Right lobe of liver (tissue), 6 donors: ENCODE results near the gene RPP25L. TPM values are rescaled to one million over a fixed set of nuclear protein-coding genes. Genes with fewer than 3 reads are reported as not detected.

Experiments
- ATAC-seq, 4 donors: fragments of 200-7000 bp; cut with Tn5 transposase; one replicate each; pipeline ENCODE4 v1.9.1; 2020; ENCODE audit warnings: mild to moderate bottlenecking in 4 of 4, moderate library complexity in 4 of 4
- DNase-seq, 3 donors: peaks; one replicate each; pipeline ENCODE4 v3.0.0-alpha.2; 2020
- H3K27ac ChIP-seq, 3 donors: fragments of 200-600 bp; one replicate each; pipeline ENCODE4 v1.8.0; 2022
- H3K27me3 ChIP-seq, 2 donors: fragments of 200-600 bp; one replicate each; pipeline ENCODE4 v1.8.0; 2022
- H3K36me3 ChIP-seq, 4 donors: fragments of 200-600 bp; sonication (generic) in 1 of 4; one replicate each; pipeline versions ENCODE4 v1.5.1 to v1.8.0; 2017 to 2022; ENCODE audit warnings: control low read depth in 1 of 4
- H3K4me1 ChIP-seq, 4 donors: fragments of 200-600 bp; sonication (generic) in 1 of 4; one replicate each; pipeline versions ENCODE4 v1.5.1 to v1.8.0; 2017 to 2022; ENCODE audit warnings: control low read depth in 1 of 4
- H3K4me3 ChIP-seq, 3 donors: fragments of 200-600 bp; one replicate each; pipeline ENCODE4 v1.8.0; 2022
- H3K9me3 ChIP-seq, 4 donors: fragments of 200-600 bp; sonication (generic) in 1 of 4; one replicate each; pipeline versions ENCODE4 v1.5.1 to v1.8.0; 2017 to 2022; ENCODE audit warnings: control low read depth in 1 of 4
- CTCF ChIP-seq, 4 donors: fragments of 200-600 bp in 3 of 4; fragments of 450-650 bp in 1 of 4; IDR thresholded peaks; one replicate each; pipeline versions ENCODE4 v1.5.1 to v1.8.0; 2016 to 2022; ENCODE audit warnings: antibody characterized with exemption in 4 of 4, mild to moderate bottlenecking in 2 of 4
- POLR2A ChIP-seq: fragments of 450-650 bp; IDR thresholded peaks from one replicate; pipeline ENCODE4 v1.6.1; 2017; ENCODE audit warnings: antibody characterized with exemption, mild to moderate bottlenecking
- WGBS: methylation state at CpG from one replicate; pipeline ENCODE4 v1.1.6; 2018; ENCODE audit warnings: low coverage, low lambda C conversion rate; ENCODE audit not compliant: insufficient coverage; ENCODE audit errors: missing lambda C conversion rate; 5-methylcytosine and 5-hydroxymethylcytosine counted together
- intact Hi-C, 2 donors: fragments of 100-400 bp; cut with DNase I; formaldehyde crosslinking; loops; one replicate each; pipeline versions ENCODE4 v1.11.2 to v1.14.1; 2022
- total RNA-seq, 6 experiments: library from RNA; depleted of rRNA in 2 of 6; stranded (reverse); fragments of >200 nt in 2 of 6; fragmentation: NEBNext Ultra II Directional in 3 of 6; extraction: Animal tissue kit (Norgen Biotek cat#: 25700) in 3 of 6; gene quantifications; one replicate each; pipeline versions ENCODE4 v1.1.0 to v1.2.4, GENCODE V29; 2016 to 2023
- donor health status: DM: no; HTN: yes; CAD: no.
- donor health status: DM: no; HTN: no; CAD: no.
- donor health status: DM: no; HTN: no; CAD: no.
- donor health status: DM: no; HTN: yes; CAD: no.
- donor health status: DM: no; HTN: yes; CAD: no.

The RPP25L gene
- total RNA-seq, 6 experiments from 2014 or later, result 15.2 to 29.1 (median 25.0) TPM

- 68% methylated on average over 2 of the region's 3 CpGs for WGBS
- Histone ChIP-seq H3K9me3 (no peaks in the 10 kb centered on the region), H3K4me1 (peaks cover 0 to 6% (median 0%) of the 10 kb centered on the region in 4 donors), H3K27me3 (no peaks in the 10 kb centered on the region), H3K4me3 (no peak overlapping the region), H3K27ac (no peak overlapping the region), H3K36me3 (no peaks in the 10 kb centered on the region)
- intact Hi-C loops, result no loop called here
- no peak for ATAC-seq
- no peak for TF ChIP-seq CTCF (IDR thresholded peaks at IDR 0.05)
- no peak for TF ChIP-seq POLR2A
- DNase-seq, result peak in 1 of 3 donors; percentile 3
Measured at GRCh38 chr9:34581318-34581717, 30.6 kb downstream of the RPP25L start.

GRCh38 chr9:34580358-34580757, 31.5 kb downstream of the RPP25L start:
- Histone ChIP-seq H3K4me1 (peaks cover 0 to 6% (median 0%) of the 10 kb centered on the region in 4 donors), H3K27me3 (no peaks in the 10 kb centered on the region), H3K4me3 (no peak overlapping the region), H3K9me3 (no peaks in the 10 kb centered on the region), H3K27ac (no peak overlapping the region), H3K36me3 (no peaks in the 10 kb centered on the region)
- intact Hi-C loops, result no loop called here
- DNase-seq, result no peak
- 86% methylated on average over 7 of the region's 8 CpGs for WGBS
- TF ChIP-seq CTCF (IDR thresholded peaks at IDR 0.05), result no peak
- no peak for TF ChIP-seq POLR2A
- ATAC-seq, result no peak

- Histone ChIP-seq H3K27ac (no peak overlapping the region), H3K4me3 (no peak overlapping the region), H3K36me3 (no peaks in the 10 kb centered on the region), H3K9me3 (no peaks in the 10 kb centered on the region), H3K4me1 (peaks cover 0 to 6% (median 0%) of the 10 kb centered on the region in 4 donors), H3K27me3 (no peaks in the 10 kb centered on the region)
- no peak for TF ChIP-seq CTCF (IDR thresholded peaks at IDR 0.05)
- TF ChIP-seq POLR2A, result no peak
- WGBS, result 100% methylated on average over 1 of the region's 5 CpGs
- DNase-seq (no peak), ATAC-seq (no peak)
- intact Hi-C loops, result no loop called here
Measured at GRCh38 chr9:34579808-34580163, 32.1 kb downstream of the RPP25L start.

- ATAC-seq (no peak), DNase-seq (no peak)
- Histone ChIP-seq H3K9me3 (no peaks in the 10 kb centered on the region), H3K4me1 (peaks cover 0 to 6% (median 0%) of the 10 kb centered on the region in 4 donors), H3K4me3 (no peak overlapping the region), H3K36me3 (no peaks in the 10 kb centered on the region), H3K27ac (no peak overlapping the region), H3K27me3 (no peaks in the 10 kb centered on the region)
- intact Hi-C loops, result no loop called here
- no peak for TF ChIP-seq CTCF (IDR thresholded peaks at IDR 0.05)
- TF ChIP-seq POLR2A, result no peak
- WGBS, result 22% methylated on average over 16 of the region's 17 CpGs
Measured at GRCh38 chr9:34579104-34579807, 32.6 kb downstream of the RPP25L start.
